Measurements from ENCODE around the gene B4GAT1. TPM values are rescaled to one million over a fixed set of nuclear protein-coding genes. Genes with fewer than 3 reads are reported as not detected.
A peak's percentile ranks its signal among the peaks of the same experiment; 100 is the strongest.
"Not testable (repeated sequence)": the region's sequence is repeated elsewhere in the genome, so short reads cannot be mapped to it uniquely, and the experiment has no call there.

The B4GAT1 gene
- total RNA-seq, 1 donor from 2014 or later = 40.9 TPM

GRCh38 chr11:66311965-66312548 lies 35.4 kb downstream of the B4GAT1 start:
- no peaks in the 10 kb centered on the region for H3K36me3 Mint-ChIP-seq
- Histone ChIP-seq H2AFZ (replicated peaks) (peak overlapping the region; percentile 95), H3K4me3 (peak overlapping the region; percentile 53), H3K79me2 (ENCODE audit: low read depth) (no peaks in the 10 kb centered on the region), H3K4me1 (peaks cover 14% of the 10 kb centered on the region), H3K4me2 (peak overlapping the region; percentile 74), H3F3A (ENCODE audit: low read depth) (peaks cover 34% of the 10 kb centered on the region), H3K9me3 (ENCODE audit: low read depth) (no peaks in the 10 kb centered on the region), H3K27ac (no peak overlapping the region), H3K36me3 (no peaks in the 10 kb centered on the region), H3K9ac (no peak overlapping the region), H3K27me3 (peaks cover 30% of the 10 kb centered on the region), H4K20me1 (ENCODE audit: low read depth) (no peaks in the 10 kb centered on the region)
- DNase-seq (ENCODE audit: low spot score) = peak; percentile 97
- no peaks in the 10 kb centered on the region for H3K9me3 Mint-ChIP-seq
- no peak for TF ChIP-seq EZH2 (IDR thresholded peaks at IDR 0.05)
- peak; percentile 94 for TF ChIP-seq CTCF (IDR thresholded peaks at IDR 0.05)
- TF ChIP-seq EZH2phosphoT487 (IDR thresholded peaks at IDR 0.05) = no peak
- H3K4me1 Mint-ChIP-seq = peaks cover 21% of the 10 kb centered on the region
- H3K27me3 Mint-ChIP-seq (ENCODE audit: insufficient read depth, low read depth) = peaks cover 10% of the 10 kb centered on the region
- peak overlapping the region; percentile 91 for H3K4me3 Mint-ChIP-seq
- H3K27ac Mint-ChIP-seq = peak overlapping the region; percentile 93

- Histone ChIP-seq H3F3A (ENCODE audit: low read depth) (peaks cover 34% of the 10 kb centered on the region), H3K36me3 (no peaks in the 10 kb centered on the region), H3K27me3 (peaks cover 30% of the 10 kb centered on the region), H2AFZ (replicated peaks) (peak overlapping the region; percentile 95), H3K9ac (no peak overlapping the region), H3K4me3 (peak overlapping the region; percentile 53), H4K20me1 (ENCODE audit: low read depth) (no peaks in the 10 kb centered on the region), H3K9me3 (ENCODE audit: low read depth) (no peaks in the 10 kb centered on the region), H3K79me2 (ENCODE audit: low read depth) (no peaks in the 10 kb centered on the region), H3K4me2 (peak overlapping the region; percentile 74), H3K4me1 (peaks cover 9% of the 10 kb centered on the region), H3K27ac (no peak overlapping the region)
- Mint-ChIP-seq H3K4me1 (peaks cover 21% of the 10 kb centered on the region), H3K36me3 (no peaks in the 10 kb centered on the region), H3K27me3 (ENCODE audit: insufficient read depth, low read depth) (peaks cover 11% of the 10 kb centered on the region), H3K9me3 (no peaks in the 10 kb centered on the region), H3K4me3 (peak overlapping the region; percentile 91), H3K27ac (peak overlapping the region; percentile 84)
- no peak for TF ChIP-seq EZH2 (IDR thresholded peaks at IDR 0.05)
- no peak for TF ChIP-seq EZH2phosphoT487 (IDR thresholded peaks at IDR 0.05)
- TF ChIP-seq CTCF (IDR thresholded peaks at IDR 0.05) = no peak
- DNase-seq (ENCODE audit: low spot score) = no peak
Measured at GRCh38 chr11:66311470-66311964, 35.9 kb downstream of the B4GAT1 start.

GRCh38 chr11:66310803-66311440 lies 36.5 kb downstream of the B4GAT1 start:
- not testable (repeated sequence) for H3K36me3 ChIP-seq; H4K20me1 ChIP-seq (ENCODE audit: low read depth); H3K27ac Mint-ChIP-seq; H3K9ac ChIP-seq; H3K79me2 ChIP-seq (ENCODE audit: low read depth); H3K4me3 ChIP-seq; H2AFZ ChIP-seq (replicated peaks); H3K9me3 ChIP-seq (ENCODE audit: low read depth); H3K9me3 Mint-ChIP-seq; H3K4me1 ChIP-seq; H3K4me2 ChIP-seq; H3K36me3 Mint-ChIP-seq; H3K27ac ChIP-seq; DNase-seq (ENCODE audit: low spot score)
- peaks cover 34% of the 10 kb centered on the region for H3F3A ChIP-seq (ENCODE audit: low read depth)
- peaks cover 28% of the 10 kb centered on the region for H3K27me3 ChIP-seq
- peaks cover 13% of the 10 kb centered on the region for H3K27me3 Mint-ChIP-seq (ENCODE audit: insufficient read depth, low read depth)
- H3K4me1 Mint-ChIP-seq = peaks cover 21% of the 10 kb centered on the region
- H3K4me3 Mint-ChIP-seq = peak overlapping the region; percentile 91

GRCh38 chr11:66310324-66310723 lies 37.1 kb downstream of the B4GAT1 start:
- no peak for DNase-seq (ENCODE audit: low spot score)
- H3K4me3 ChIP-seq = no peak overlapping the region
- peaks cover 9% of the 10 kb centered on the region for H3K4me1 ChIP-seq
- H3K27ac ChIP-seq = no peak overlapping the region
- H3K4me2 ChIP-seq = no peak overlapping the region
- Mint-ChIP-seq H3K4me3 (no peak overlapping the region), H3K4me1 (peaks cover 17% of the 10 kb centered on the region), H3K27me3 (ENCODE audit: insufficient read depth, low read depth) (peaks cover 12% of the 10 kb centered on the region), H3K36me3 (no peaks in the 10 kb centered on the region), H3K27ac (no peak overlapping the region), H3K9me3 (no peaks in the 10 kb centered on the region)
- H3K9ac ChIP-seq = no peak overlapping the region
- no peak overlapping the region for H2AFZ ChIP-seq (replicated peaks)
- H3K27me3 ChIP-seq = peaks cover 23% of the 10 kb centered on the region
- no peaks in the 10 kb centered on the region for H3K79me2 ChIP-seq (ENCODE audit: low read depth)
- TF ChIP-seq CTCF (IDR thresholded peaks at IDR 0.05) (no peak), EZH2phosphoT487 (IDR thresholded peaks at IDR 0.05) (no peak), EZH2 (IDR thresholded peaks at IDR 0.05) (no peak)
- H3K36me3 ChIP-seq = no peaks in the 10 kb centered on the region
- no peaks in the 10 kb centered on the region for H3K9me3 ChIP-seq (ENCODE audit: low read depth)
- H3F3A ChIP-seq (ENCODE audit: low read depth) = peaks cover 34% of the 10 kb centered on the region
- H4K20me1 ChIP-seq (ENCODE audit: low read depth) = no peaks in the 10 kb centered on the region
